RWPE2 (cell line): ENCODE results near the gene PAPPA2.

Experiments
- ATAC-seq: fragments of 200-7000 bp; cut with Tn5 transposase; 3 replicates; pipeline ENCODE4 v1.9.1; 2021; ENCODE audit warnings: low read depth
- DNase-seq: peaks from one replicate; pipeline ENCODE4 v3.0.0-alpha.2; 2020; ENCODE audit warnings: low spot score
- H3K27ac ChIP-seq: fragments of 450-650 bp; 2 replicates; pipeline ENCODE4 v1.5.1; 2017; ENCODE audit warnings: mild to moderate bottlenecking; ENCODE audit not compliant: poor library complexity, severe bottlenecking
- H3K27me3 ChIP-seq: fragments of 250-450 bp; sonication (Bioruptor Pico); 2 replicates; pipeline ENCODE4 v1.5.1; 2021; ENCODE audit warnings: mild to moderate bottlenecking, moderate library complexity; ENCODE audit not compliant: insufficient read depth, poor library complexity, severe bottlenecking
- H3K36me3 ChIP-seq: fragments of 250-450 bp; sonication (Bioruptor Pico); 2 replicates; pipeline ENCODE4 v1.5.1; 2020; ENCODE audit warnings: low read depth, mild to moderate bottlenecking, moderate library complexity
- H3K4me1 ChIP-seq: fragments of 250-450 bp; sonication (Bioruptor Pico); 2 replicates; pipeline ENCODE4 v1.5.1; 2021; ENCODE audit warnings: mild to moderate bottlenecking, moderate library complexity; ENCODE audit not compliant: insufficient read depth, poor library complexity, severe bottlenecking
- H3K4me3 ChIP-seq: fragments of 250-450 bp; sonication (Bioruptor Pico); 2 replicates; pipeline ENCODE4 v1.5.1; 2021; ENCODE audit warnings: mild to moderate bottlenecking, moderate library complexity; ENCODE audit not compliant: severe bottlenecking
- H3K9me3 ChIP-seq: fragments of 250-450 bp; sonication (Bioruptor Pico); 2 replicates; pipeline ENCODE4 v1.5.1; 2021; ENCODE audit warnings: mild to moderate bottlenecking, moderate library complexity; ENCODE audit not compliant: severe bottlenecking
- CTCF ChIP-seq: fragments of 450-650 bp; IDR thresholded peaks from one replicate; pipeline ENCODE4 v1.5.1; 2017; ENCODE audit warnings: mild to moderate bottlenecking, moderate library complexity; ENCODE audit not compliant: poor library complexity, severe bottlenecking

The PAPPA2 gene

GRCh38 chr1:176803042-176803441 is 340.1 kb downstream of the PAPPA2 start:
- H3K36me3 ChIP-seq: no peaks in the 10 kb centered on the region
- no peaks in the 10 kb centered on the region for H3K4me1 ChIP-seq
- no peak for DNase-seq
- no peak for ATAC-seq
- H3K27ac ChIP-seq: no peak overlapping the region
- no peak overlapping the region for H3K4me3 ChIP-seq
- no peak for TF ChIP-seq CTCF
- H3K27me3 ChIP-seq: no peaks in the 10 kb centered on the region
- no peaks in the 10 kb centered on the region for H3K9me3 ChIP-seq

GRCh38 chr1:176803596-176803995 is 340.6 kb downstream of the PAPPA2 start:
- no peaks in the 10 kb centered on the region for H3K9me3 ChIP-seq
- DNase-seq: no peak
- no peak for ATAC-seq
- H3K27me3 ChIP-seq: no peaks in the 10 kb centered on the region
- no peaks in the 10 kb centered on the region for H3K36me3 ChIP-seq
- TF ChIP-seq CTCF: no peak
- no peaks in the 10 kb centered on the region for H3K4me1 ChIP-seq
- no peak overlapping the region for H3K4me3 ChIP-seq
- H3K27ac ChIP-seq: no peak overlapping the region

GRCh38 chr1:176809292-176809691 is 346.3 kb downstream of the PAPPA2 start:
- H3K27me3 ChIP-seq: no peaks in the 10 kb centered on the region
- TF ChIP-seq CTCF: no peak
- H3K36me3 ChIP-seq: no peaks in the 10 kb centered on the region
- ATAC-seq: no peak
- H3K27ac ChIP-seq: no peak overlapping the region
- no peaks in the 10 kb centered on the region for H3K4me1 ChIP-seq
- no peak overlapping the region for H3K4me3 ChIP-seq
- no peaks in the 10 kb centered on the region for H3K9me3 ChIP-seq
- no peak for DNase-seq

- H3K27ac ChIP-seq: no peak overlapping the region
- H3K9me3 ChIP-seq: no peaks in the 10 kb centered on the region
- TF ChIP-seq CTCF: no peak
- no peak for DNase-seq
- H3K4me3 ChIP-seq: no peak overlapping the region
- no peaks in the 10 kb centered on the region for H3K27me3 ChIP-seq
- H3K4me1 ChIP-seq: no peaks in the 10 kb centered on the region
- no peaks in the 10 kb centered on the region for H3K36me3 ChIP-seq
- ATAC-seq: no peak
Observed at GRCh38 chr1:176811511-176812288, 348.7 kb downstream of the PAPPA2 start.

- no peaks in the 10 kb centered on the region for H3K4me1 ChIP-seq
- no peaks in the 10 kb centered on the region for H3K27me3 ChIP-seq
- DNase-seq (no peak), ATAC-seq (no peak)
- no peak for TF ChIP-seq CTCF
- no peaks in the 10 kb centered on the region for H3K9me3 ChIP-seq
- no peak overlapping the region for H3K4me3 ChIP-seq
- no peaks in the 10 kb centered on the region for H3K36me3 ChIP-seq
- no peak overlapping the region for H3K27ac ChIP-seq
Observed at GRCh38 chr1:176815621-176816020, 352.6 kb downstream of the PAPPA2 start.
